CD4-positive, alpha-beta T cell (primary cell): Measurements from ENCODE around the gene OR8J1. TPM values are rescaled to one million over a fixed set of nuclear protein-coding genes. Genes with fewer than 3 reads are reported as not detected.

Source experiments
- ATAC-seq: fragments of 200-7000 bp; cut with Tn5 transposase; one replicate; pipeline ENCODE4 v1.10.0; 2022; ENCODE audit warnings: mild to moderate bottlenecking; ENCODE audit not compliant: poor library complexity
- CTCF ChIA-PET: fragments of 350-600 bp; sonication (Branson Sonifier 250); formaldehyde crosslinking; loops from one replicate; lab custom pipeline; 2021; ENCODE audit warnings: antibody characterized with exemption, inconsistent platforms; lab: Charles Lee
- POLR2A ChIA-PET: fragments of 350-600 bp; sonication (Branson Sonifier 250); formaldehyde crosslinking; loops from one replicate; lab custom pipeline; 2021; ENCODE audit warnings: antibody characterized with exemption, inconsistent platforms; lab: Charles Lee
- DNase-seq, 14 experiments: peaks; one replicate each; pipeline ENCODE4 v3.0.0-alpha.2; 2013 to 2020; ENCODE audit warnings: mixed read lengths in 2 of 14
- H3K27ac ChIP-seq, 2 donors: one replicate each; pipeline versions ENCODE4 v1.5.1 to v1.7.0; 2013; ENCODE audit warnings: low read length in 2 of 2, low read depth in 1 of 2, mild to moderate bottlenecking in 1 of 2
- H3K27me3 ChIP-seq, 2 experiments: 1 replicate in 1 of 2; 2 replicates in 1 of 2; pipeline versions ENCODE4 v1.6.1 to v1.7.0; 2013; ENCODE audit warnings: low read length in 2 of 2, control low read depth in 1 of 2, mild to moderate bottlenecking in 1 of 2, moderate library complexity in 1 of 2; ENCODE audit not compliant: insufficient read depth in 2 of 2, control insufficient read depth in 1 of 2
- H3K36me3 ChIP-seq: one replicate; pipeline ENCODE4 v1.6.1; 2013; ENCODE audit warnings: low read length, control low read depth; ENCODE audit not compliant: insufficient read depth
- H3K4me1 ChIP-seq: one replicate; pipeline ENCODE4 v1.6.1; 2013; ENCODE audit warnings: low read length, control low read depth; ENCODE audit not compliant: insufficient read depth
- H3K4me3 ChIP-seq: one replicate; pipeline ENCODE4 v1.5.1; 2013; ENCODE audit warnings: mild to moderate bottlenecking, low read length, moderate library complexity
- H3K9me3 ChIP-seq, 2 experiments: 1 replicate in 1 of 2; 2 replicates in 1 of 2; pipeline versions ENCODE4 v1.6.1 to v1.7.0; 2013; ENCODE audit warnings: low read length in 2 of 2, mild to moderate bottlenecking in 2 of 2, control low read depth in 1 of 2, moderate library complexity in 1 of 2; ENCODE audit not compliant: control insufficient read depth in 1 of 2, insufficient read depth in 1 of 2
- H3K27ac Mint-ChIP-seq: one replicate; pipeline ENCODE4 v1.8.0; 2020; ENCODE audit warnings: mixed read lengths
- H3K27me3 Mint-ChIP-seq: one replicate; pipeline ENCODE4 v1.8.0; 2021; ENCODE audit warnings: mixed read lengths
- H3K36me3 Mint-ChIP-seq: one replicate; pipeline ENCODE4 v1.8.0; 2021; ENCODE audit warnings: low read depth, mixed read lengths
- H3K4me1 Mint-ChIP-seq: one replicate; pipeline ENCODE4 v1.8.0; 2021; ENCODE audit warnings: low read depth, mixed read lengths
- H3K4me3 Mint-ChIP-seq: one replicate; pipeline ENCODE4 v1.8.0; 2020; ENCODE audit warnings: mild to moderate bottlenecking, mixed read lengths
- H3K9me3 Mint-ChIP-seq: one replicate; pipeline ENCODE4 v1.8.0; 2020; ENCODE audit warnings: mixed read lengths
- CTCF ChIP-seq: fragments of 200-600 bp; IDR thresholded peaks from one replicate; pipeline ENCODE4 v1.8.0; 2022; ENCODE audit warnings: antibody characterized with exemption, mild to moderate bottlenecking
- intact Hi-C, 2 experiments: fragments of 100-400 bp; cut with DNase I in 1 of 2; cut with micrococcal nuclease in 1 of 2; formaldehyde crosslinking; loops; one replicate each; pipeline versions ENCODE4 v1.15.1 to v1.9.0; 2023 to 2025; cut with DNase I, micrococcal nuclease
- total RNA-seq, 174 experiments: library from RNA in 2 of 174; stranded (reverse) in 2 of 174; gene quantifications; one replicate each; pipeline ENCODE4 v1.2.3 and lab custom pipeline; 2021 to 2026

The OR8J1 gene
- total RNA-seq, 2 experiments from 2014 or later, result not detected

GRCh38 chr11:56345739-56346138 lies 8.4 kb upstream of the OR8J1 start, which contains the start of gene OR8K1:
Gene OR8K1, plus strand, starts transcription at chr11:56346039. Its CDS starts 0 bp downstream, at chr11:56346039.
- intact Hi-C loops, result no loop called here
- no peaks in the 10 kb centered on the region for H3K36me3 Mint-ChIP-seq
- no peak for DNase-seq
- H3K9me3 Mint-ChIP-seq, result peaks cover 10% of the 10 kb centered on the region
- H3K4me3 Mint-ChIP-seq, result no peak within 1 kb of the TSS
- POLR2A ChIA-PET, result no interaction called here
- no peak for ATAC-seq
- TF ChIP-seq CTCF, result no peak
- CTCF ChIA-PET, result interaction anchor here (0.6 kb wide), 1 partner anchor 140 kb away, joined by 4 read pairs; no protein-coding TSS in a partner anchor
- no peaks in the 10 kb centered on the region for H3K36me3 ChIP-seq
- H3K27me3 ChIP-seq, result no peaks in the 10 kb centered on the region
- no peak within 1 kb of the TSS for H3K27ac ChIP-seq
- H3K4me1 ChIP-seq, result no peaks in the 10 kb centered on the region
- H3K9me3 ChIP-seq, result peaks cover 6 to 7% of the 10 kb centered on the region in 2 experiments
- no peak within 1 kb of the TSS for H3K4me3 ChIP-seq
- H3K27me3 Mint-ChIP-seq, result no peaks in the 10 kb centered on the region
- H3K4me1 Mint-ChIP-seq, result no peaks in the 10 kb centered on the region
- H3K27ac Mint-ChIP-seq, result no peak within 1 kb of the TSS

- no peaks in the 10 kb centered on the region for H3K4me1 ChIP-seq
- no peaks in the 10 kb centered on the region for H3K36me3 ChIP-seq
- H3K27me3 Mint-ChIP-seq, result no peaks in the 10 kb centered on the region
- H3K4me3 ChIP-seq, result no peak within 1 kb of the TSS
- H3K4me3 Mint-ChIP-seq, result no peak within 1 kb of the TSS
- intact Hi-C loops, result no loop called here
- H3K27ac ChIP-seq, result no peak within 1 kb of the TSS
- ChIA-PET CTCF (no interaction called here), POLR2A (no interaction called here)
- H3K9me3 ChIP-seq, result peaks cover 0 to 3% of the 10 kb centered on the region in 2 experiments
- DNase-seq (no peak), ATAC-seq (no peak)
- H3K9me3 Mint-ChIP-seq, result peaks cover 8% of the 10 kb centered on the region
- TF ChIP-seq CTCF, result no peak
- H3K4me1 Mint-ChIP-seq, result no peaks in the 10 kb centered on the region
- H3K36me3 Mint-ChIP-seq, result no peaks in the 10 kb centered on the region
- no peaks in the 10 kb centered on the region for H3K27me3 ChIP-seq
- no peak within 1 kb of the TSS for H3K27ac Mint-ChIP-seq
Measured at GRCh38 chr11:56375324-56375723, 21.2 kb downstream of the OR8J1 start, which contains the start of gene OR8U1. Gene OR8U1, plus strand, starts transcription at chr11:56375624. Its CDS starts 0 bp downstream, at chr11:56375624.

GRCh38 chr11:56380120-56380519 lies 26.0 kb downstream of the OR8J1 start:
- H3K27ac ChIP-seq, result no peak overlapping the region
- DNase-seq (no peak), ATAC-seq (no peak)
- H3K9me3 ChIP-seq, result peaks cover 0 to 3% of the 10 kb centered on the region in 2 experiments
- Mint-ChIP-seq H3K36me3 (no peaks in the 10 kb centered on the region), H3K4me3 (no peak overlapping the region), H3K27me3 (no peaks in the 10 kb centered on the region), H3K4me1 (no peaks in the 10 kb centered on the region), H3K9me3 (peaks cover 6% of the 10 kb centered on the region), H3K27ac (no peak overlapping the region)
- TF ChIP-seq CTCF, result no peak
- H3K27me3 ChIP-seq, result no peaks in the 10 kb centered on the region
- H3K4me3 ChIP-seq, result no peak overlapping the region
- H3K4me1 ChIP-seq, result no peaks in the 10 kb centered on the region
- no peaks in the 10 kb centered on the region for H3K36me3 ChIP-seq
- ChIA-PET CTCF (no interaction called here), POLR2A (no interaction called here)
- intact Hi-C loops, result no loop called here
